Measurements from ENCODE around the gene FBN1.

Gene FBN1

GRCh38 chr15:48569591-48570302 is 75.8 kb downstream of the FBN1 start:
- ATAC-seq: no peak

GRCh38 chr15:48566668-48567067 is 78.8 kb downstream of the FBN1 start:
- ATAC-seq: peak; percentile 34
- TF ChIP-seq CSDC2 (CRISPR knock-in tag; IDR thresholded peaks at IDR 0.05): no peak
- no peak for TF ChIP-seq TSHZ2 (CRISPR knock-in tag; IDR thresholded peaks at IDR 0.05)
- no peak for TF ChIP-seq ZC3H10 (CRISPR knock-in tag; IDR thresholded peaks at IDR 0.05)
- TF ChIP-seq ISL1 (CRISPR knock-in tag; IDR thresholded peaks at IDR 0.05): peak; percentile 44; the same call in 1 of the 2 replicates

More at GRCh38 chr15:48569591-48570302, 75.8 kb downstream of the FBN1 start:
- no peak for TF ChIP-seq RARB (CRISPR knock-in tag; IDR thresholded peaks at IDR 0.05)
- TF ChIP-seq ZNF565 (CRISPR knock-in tag; conservative IDR thresholded peaks at IDR 0.05; ENCODE audit: low read depth): no peak
- TF ChIP-seq POU6F1 (CRISPR knock-in tag; IDR thresholded peaks at IDR 0.05; ENCODE audit: borderline replicate concordance, low read depth): no peak
- no peak for TF ChIP-seq ARNTL (CRISPR knock-in tag; IDR thresholded peaks at IDR 0.05; ENCODE audit: borderline replicate concordance, low read depth)
- no peak for TF ChIP-seq GLIS3 (CRISPR knock-in tag; IDR thresholded peaks at IDR 0.05)
- TF ChIP-seq CREB5 (CRISPR knock-in tag; IDR thresholded peaks at IDR 0.05; ENCODE audit: low read depth): no peak
- no peak for TF ChIP-seq ZNF70 (CRISPR knock-in tag; IDR thresholded peaks at IDR 0.05)
- no peak for TF ChIP-seq PPARA (CRISPR knock-in tag; IDR thresholded peaks at IDR 0.05; ENCODE audit: borderline replicate concordance)
- no peak for TF ChIP-seq TSHZ2 (CRISPR knock-in tag; IDR thresholded peaks at IDR 0.05)
- no peak for TF ChIP-seq ESRRG (CRISPR knock-in tag; IDR thresholded peaks at IDR 0.05)
- TF ChIP-seq ZC3H10 (CRISPR knock-in tag; IDR thresholded peaks at IDR 0.05): no peak
- TF ChIP-seq TOX (CRISPR knock-in tag; IDR thresholded peaks at IDR 0.05; ENCODE audit: borderline replicate concordance): no peak

- ATAC-seq: peak; percentile 89
- TF ChIP-seq ZFP3 (CRISPR knock-in tag; IDR thresholded peaks at IDR 0.05) (peak; percentile 90), CREB5 (CRISPR knock-in tag; IDR thresholded peaks at IDR 0.05; ENCODE audit: low read depth) (no peak), ISL1 (CRISPR knock-in tag; IDR thresholded peaks at IDR 0.05) (peak; percentile 83)
These were observed 79.7 kb downstream of the FBN1 start for GRCh38 chr15:48565560-48566482.
